Dedifferentiated amniotic fluid mesenchymal stem cell (primary cell): ENCODE results near the gene CDC16.
"Not testable (repeated sequence)": the region's sequence is repeated elsewhere in the genome, so short reads cannot be mapped to it uniquely, and the experiment has no call there.

Experiments used
- DNase-seq: peaks from one replicate; pipeline ENCODE4 v3.0.0-alpha.2; 2016; ENCODE audit errors: extremely low spot score

The CDC16 gene

DNA sequence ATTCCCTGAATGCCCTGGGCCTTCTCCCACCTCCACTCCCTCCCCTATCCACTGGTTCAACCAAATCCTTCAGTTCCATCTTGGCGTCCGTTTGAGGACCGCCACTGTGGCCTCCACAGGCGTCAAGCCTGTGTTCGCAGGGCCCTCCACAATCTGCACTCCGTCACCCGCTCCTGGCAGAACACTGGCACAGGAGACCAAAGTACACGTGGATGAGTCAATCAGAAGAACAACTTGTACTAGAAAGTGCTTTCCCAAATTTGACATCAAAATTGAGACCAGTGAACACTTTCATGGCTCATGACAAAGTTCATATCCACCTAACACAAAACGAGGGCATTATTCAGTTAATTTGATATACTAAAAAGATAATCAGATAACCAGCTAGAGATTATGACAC lies 6.5 kb upstream of the CDC16 start:
- DNase-seq, result no peak

DNA sequence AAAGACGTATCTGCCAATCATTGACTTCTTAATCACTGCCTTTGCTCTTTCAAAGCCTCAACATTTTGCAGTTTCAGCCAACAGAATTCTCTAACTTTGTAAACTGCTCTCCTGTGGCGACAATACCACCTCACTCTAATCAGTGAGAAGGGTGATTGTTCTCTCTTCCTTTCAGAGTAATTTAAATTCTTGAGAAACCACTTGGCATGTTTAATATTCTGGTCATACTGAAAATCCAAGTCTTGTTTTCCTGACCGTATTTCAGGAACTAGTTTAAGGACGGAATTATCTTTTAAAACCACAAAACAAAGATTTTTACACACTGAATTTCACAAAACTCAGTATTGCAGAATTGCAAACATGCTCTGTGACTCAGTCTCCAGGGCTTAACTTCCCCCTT lies 5.2 kb upstream of the CDC16 start:
- DNase-seq, result no peak

DNA sequence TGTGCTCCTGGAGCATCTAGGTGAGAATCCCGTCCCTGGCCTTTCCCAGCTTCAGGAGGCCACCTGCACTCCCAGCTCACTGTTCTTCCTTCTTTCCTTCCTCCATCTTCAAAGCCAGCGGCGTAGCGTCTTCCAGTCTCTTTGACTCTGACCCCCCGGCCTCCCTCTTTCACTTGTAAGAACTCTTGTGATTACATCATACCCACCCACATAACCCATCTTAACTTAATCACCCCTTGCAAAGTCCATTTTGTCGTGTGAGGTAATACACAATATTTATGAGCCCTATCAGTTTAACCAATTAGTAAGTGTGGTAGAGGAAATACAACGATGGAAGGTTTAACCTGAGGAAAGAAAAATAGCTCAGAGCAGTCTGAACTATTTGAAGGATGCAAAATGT lies 4.6 kb upstream of the CDC16 start:
- DNase-seq, result no peak

DNA sequence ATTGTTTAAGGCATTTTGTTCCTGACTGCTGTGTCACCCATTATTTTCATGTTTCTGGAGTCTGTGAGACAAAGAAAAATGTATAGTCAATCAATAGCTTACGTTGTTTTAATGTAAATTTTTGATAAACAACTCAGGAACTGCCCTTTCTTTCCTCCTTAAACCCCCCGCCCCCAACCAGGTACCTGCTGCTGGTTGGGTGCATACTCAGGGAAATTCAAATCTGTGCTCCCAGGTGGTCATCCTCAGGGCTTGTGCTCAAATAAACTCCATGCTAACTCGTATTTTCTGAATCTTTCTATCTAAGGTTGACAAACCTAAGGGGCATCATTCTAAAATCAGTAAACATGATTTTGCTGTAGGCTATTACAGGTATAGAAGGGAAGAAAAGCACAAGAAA lies 4.1 kb upstream of the CDC16 start:
- no peak for DNase-seq

DNA sequence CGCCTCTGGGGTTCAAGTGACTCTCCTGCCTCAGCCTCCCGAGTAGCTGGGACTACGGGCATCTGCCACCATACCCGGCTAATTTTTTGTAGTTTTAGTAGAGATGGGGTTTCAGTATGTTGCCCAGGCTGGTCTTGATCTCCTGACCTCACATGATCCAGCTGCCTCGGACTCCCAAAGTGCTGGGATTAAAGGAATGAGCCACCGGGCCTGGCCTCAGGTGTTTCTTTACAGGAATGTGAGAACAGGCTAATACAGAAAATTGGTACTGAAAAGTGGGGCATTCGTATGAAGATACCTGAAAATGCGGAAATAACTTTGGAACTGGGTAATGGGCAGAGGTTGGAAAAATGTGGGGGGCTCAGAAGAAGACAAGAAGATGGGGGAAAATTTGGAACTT lies 2.8 kb upstream of the CDC16 start:
- DNase-seq, result no peak

DNA sequence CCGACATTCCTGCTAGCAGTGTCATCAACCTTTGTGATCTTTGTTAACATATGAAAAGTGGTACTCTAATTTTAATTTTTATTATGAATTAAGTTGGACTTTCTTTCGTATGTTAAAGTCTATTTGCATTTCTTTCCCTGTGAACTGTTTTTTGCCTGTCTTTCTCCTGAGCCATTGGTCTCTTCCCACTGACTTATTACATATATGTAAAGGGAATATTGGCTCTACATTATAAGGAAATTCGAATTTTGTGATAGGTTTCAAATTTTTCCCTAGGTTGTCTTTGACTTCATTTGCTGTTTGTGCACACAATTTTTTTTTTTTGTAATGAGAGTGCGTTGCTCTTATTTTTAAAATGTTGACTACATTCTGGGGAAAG lies 442 bp upstream of the CDC16 start:
- DNase-seq, result no peak

DNA sequence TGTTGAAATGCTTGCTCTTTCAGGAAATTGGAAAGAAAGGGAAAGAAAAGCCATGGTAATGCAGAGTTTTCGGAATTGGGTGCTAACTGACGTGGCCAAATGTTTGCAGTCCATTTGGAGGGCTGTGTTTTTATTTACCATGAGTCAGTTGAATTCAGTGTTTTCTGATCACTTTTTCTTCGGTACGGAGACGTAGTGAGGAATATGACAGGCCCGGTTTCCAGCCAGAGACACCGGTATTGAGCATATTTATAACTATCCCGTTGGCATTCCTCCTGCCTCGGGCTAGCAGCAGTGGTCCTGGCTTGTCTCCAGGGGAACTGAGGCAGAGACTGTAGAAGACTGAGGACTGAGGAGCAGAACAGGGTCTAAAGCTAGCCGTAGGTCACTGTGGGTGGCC lies 1.0 kb downstream of the CDC16 start:
- no peak for DNase-seq

DNA sequence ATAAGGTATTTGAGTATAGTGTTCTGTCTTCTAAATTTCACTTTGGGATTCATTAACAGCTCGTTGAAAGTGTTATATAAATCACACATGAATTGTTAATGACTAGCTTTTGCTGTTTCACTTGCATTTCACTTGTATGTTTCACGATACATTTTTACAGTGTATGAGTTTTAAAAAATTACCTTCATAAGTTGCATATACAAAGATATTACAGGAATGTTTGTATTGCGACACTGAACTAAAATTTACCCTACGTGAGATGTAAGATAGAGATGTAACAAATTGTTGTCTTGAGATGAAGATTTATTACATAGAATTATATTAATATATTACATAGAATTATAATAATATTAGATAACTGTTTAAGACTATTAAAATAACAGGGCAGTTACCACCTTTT lies 1.5 kb downstream of the CDC16 start:
- DNase-seq, result no peak

DNA sequence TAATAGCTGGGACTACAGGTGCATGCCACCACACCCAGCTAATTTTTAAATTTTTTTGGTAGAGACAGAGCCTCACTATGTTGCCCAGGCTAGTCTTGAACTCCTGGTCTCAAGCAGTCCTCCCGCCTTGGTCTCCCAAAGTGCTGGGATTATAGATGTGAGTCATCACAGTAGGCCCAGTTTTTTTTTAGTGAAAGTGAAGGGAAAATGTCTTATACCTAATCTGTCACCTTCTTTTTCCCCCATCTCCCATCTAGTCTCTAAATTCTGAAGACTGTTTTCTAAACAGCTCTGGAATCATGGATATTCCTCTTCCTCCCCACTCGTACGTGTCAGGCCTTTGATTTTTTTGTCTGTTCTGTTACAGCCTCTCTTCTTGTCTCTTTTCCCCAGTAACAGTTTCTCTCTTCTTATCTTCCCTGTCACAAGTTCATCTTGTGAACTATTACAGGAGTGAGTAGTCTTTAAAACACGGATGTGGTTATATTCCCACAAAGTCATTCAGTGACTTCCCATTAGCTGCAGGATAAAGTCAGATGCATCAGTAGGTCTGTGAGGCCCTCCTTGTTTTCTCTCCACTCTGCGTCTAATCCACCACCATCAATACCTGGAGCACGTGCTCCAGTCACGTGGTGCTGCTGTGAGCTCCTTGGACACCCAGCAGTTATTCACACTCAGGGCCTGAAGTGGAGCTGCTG lies 2.9 kb downstream of the CDC16 start:
- no peak for DNase-seq

DNA sequence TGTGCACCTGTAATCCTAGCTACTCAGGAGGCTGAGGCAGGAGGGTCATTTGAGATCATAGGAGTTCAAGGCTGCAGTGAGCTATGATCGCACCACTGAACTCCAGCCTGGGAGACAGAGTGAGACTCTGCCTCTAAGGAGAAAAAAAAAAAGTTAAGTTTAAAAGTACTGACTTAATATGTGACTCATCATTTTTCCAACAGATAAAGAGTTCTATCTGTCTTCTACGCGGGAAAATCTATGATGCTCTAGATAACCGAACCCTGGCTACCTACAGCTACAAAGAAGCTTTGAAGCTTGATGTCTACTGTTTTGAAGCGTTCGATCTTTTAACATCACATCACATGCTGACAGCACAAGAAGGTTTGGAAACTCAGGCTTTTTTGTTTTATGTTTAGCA lies 7.2 kb downstream of the CDC16 start:
- DNase-seq, result no peak

DNA sequence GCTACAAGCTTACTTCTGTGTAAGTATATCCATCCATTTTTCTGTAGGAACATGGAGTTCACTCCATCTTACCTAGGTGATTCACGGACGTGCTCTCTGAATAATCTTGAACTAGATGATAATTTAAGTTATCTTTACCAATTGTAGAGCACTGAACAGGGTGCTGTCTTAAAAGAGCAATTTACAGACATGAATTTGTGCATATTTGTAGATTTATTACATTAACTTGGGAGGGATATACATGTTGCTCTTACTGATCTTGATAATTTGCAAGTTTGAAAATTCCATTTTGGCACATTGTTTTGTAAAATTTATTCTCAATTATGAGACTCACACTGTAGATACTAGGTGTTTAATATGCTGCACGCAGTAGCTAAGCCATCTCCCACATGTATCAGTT lies 9.3 kb downstream of the CDC16 start:
- DNase-seq, result no peak

DNA sequence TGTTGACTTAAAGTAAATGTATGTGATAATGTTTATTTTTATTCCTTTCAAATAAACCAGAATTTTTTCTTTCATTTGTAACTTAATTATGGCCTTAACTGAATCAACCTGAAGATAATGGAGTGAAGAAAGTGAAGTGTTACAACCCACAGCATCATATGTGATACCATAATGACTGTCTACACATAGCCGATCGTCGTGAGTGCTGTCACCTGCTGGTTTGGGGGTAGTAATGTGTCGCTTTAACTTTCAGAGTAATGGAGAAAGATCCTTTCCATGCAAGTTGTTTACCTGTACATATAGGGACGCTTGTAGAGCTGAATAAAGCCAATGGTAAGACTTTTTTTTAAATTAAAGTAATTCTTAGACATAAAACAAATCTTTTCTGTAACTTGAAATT lies 9.9 kb downstream of the CDC16 start:
- no peak for DNase-seq

DNA sequence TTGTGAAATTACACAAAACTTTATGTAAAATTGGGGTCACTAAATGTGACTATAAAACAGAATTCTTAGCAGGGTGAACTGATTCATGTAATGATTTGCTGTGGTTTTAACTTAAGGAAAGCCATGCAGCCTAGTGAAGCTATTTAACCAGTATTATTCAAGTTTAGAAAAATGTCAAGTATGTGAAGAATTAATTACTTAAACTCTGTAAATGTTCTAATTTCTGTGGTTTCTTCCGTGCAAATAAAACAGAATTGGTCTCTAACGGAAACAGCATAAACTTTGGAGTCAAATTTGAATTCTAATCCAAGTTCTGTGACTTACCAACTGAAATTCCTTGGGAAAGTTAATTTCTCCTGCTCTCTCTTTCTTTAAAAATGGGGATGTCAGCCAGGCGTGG lies 13.3 kb downstream of the CDC16 start:
- peak; percentile 49 for DNase-seq

DNA sequence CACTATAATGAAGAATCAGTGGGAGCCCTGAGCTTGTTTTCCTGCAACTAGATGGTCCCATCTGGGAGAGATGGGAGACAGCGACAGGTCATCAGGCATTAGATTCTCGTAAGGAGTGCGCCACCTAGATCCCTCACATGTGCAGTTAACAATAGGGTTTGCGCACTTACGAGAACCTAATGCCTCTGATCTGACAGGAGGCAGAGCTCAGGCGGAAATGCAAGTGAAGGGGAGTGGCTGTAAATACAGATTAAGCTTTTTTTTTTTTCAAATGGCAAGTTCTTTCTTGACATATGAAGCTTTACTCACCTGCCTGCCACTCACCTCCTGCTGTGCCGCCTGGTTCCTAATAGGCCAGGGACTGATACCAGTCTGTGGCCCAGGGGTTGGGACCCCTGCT lies 14.4 kb downstream of the CDC16 start:
- no peak for DNase-seq

DNA sequence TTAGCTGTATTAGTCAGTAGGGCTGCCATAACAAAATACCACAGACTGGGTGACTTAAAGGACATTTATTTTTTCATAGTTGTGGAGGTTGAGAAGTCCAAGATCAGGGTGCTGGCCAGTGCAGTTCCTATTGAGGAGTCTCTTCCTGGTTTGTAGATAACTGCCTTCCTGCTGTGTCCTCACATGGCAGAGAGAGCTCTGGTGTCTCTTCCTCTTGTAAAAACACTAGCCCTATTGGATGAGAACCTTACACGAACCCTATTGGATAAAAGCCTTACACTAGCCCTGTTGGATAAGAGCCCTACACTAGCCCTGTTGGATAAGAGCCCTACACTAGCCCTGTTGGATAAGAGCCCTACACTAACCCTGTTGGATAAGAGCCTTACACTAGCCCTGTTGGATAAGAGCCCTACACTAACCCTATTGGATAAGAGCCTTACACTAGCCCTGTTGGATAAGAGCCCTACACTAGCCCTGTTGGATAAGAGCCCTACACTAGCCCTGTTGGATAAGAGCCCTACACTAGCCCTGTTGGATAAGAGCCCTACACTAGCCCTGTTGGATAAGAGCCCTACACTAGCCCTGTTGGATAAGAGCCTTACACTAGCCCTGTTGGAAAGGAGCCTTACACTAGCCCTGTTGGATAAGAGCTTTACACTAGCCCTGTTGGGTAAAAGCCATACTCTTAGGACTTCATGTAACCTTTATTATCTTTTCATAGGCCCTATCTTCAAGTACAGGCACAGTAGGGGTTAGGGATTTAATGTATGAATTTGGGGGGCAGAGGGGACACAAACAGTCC lies 17.1 kb downstream of the CDC16 start:
- DNase-seq, result not testable (repeated sequence)

DNA sequence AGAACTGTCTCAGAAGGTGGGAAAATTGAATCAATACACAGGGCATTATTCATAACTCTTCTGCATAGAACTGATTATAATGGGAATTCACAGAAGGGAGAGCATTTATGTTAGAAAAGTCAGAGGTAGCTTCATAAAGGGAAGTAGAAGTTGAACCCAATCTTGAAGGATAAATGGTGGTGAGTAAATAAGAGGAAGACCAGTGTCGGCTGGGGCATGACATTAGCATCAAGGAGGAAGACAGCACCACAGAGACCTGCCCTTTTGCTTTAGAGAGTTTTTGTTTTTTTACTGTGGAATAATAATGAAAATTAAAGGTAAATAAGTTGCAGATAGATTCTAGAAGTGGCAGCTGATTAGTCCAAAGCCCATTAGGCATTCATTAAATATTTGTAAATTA lies 21.9 kb downstream of the CDC16 start:
- no peak for DNase-seq

DNA sequence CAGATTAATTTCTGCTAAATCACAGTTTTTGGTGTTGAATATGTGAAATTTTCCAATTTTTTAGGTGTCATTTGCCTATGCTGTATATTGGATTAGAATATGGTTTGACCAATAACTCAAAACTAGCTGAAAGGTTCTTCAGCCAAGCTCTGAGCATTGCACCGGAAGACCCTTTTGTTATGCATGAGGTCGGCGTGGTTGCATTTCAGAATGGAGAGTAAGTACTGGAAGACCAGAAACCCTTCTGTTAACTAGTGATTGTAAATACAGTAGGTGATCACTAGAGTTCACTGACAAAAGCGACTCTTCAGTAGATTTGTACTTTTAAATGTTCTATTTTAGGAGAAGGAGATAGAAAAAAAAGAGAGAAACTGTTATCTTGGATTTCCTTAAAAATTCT lies 22.3 kb downstream of the CDC16 start:
- DNase-seq, result no peak

DNA sequence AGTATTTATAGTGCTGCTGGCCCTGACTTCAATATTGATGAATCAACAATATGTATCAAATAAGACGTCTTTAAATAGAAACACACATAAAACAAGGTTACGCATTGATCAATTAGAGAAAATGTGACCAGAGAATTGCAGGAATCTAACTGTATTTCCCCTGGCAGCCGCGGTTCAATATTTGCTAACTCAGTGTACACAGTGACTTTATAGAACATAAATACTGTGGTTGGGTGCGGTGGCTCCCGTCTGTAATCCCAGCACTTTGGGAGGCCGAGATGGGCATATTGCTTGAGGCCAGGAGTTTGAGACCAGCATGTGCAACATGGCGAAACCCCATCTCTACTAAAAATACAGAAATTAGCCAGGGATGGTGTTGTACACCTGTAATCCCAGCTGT lies 23.9 kb downstream of the CDC16 start:
- no peak for DNase-seq

DNA sequence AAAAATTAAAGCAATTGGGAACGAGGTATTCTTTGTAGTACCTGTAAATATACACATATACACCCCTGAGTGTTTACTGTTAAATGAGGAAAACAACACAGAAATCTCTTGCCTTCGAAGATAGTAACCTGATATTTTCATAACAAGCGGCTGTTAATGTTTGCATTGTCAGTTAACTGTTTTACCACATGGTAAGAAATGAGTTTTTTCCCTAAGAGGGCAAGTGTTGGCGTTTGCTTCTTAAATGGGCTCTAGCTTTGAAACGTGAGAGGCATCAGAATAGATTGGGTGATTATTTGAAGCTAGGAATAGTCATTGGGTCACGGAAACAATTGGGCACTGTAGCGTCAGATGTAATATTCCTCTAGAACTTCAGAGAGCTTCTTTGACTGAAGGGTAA lies 24.7 kb downstream of the CDC16 start:
- DNase-seq, result no peak

DNA sequence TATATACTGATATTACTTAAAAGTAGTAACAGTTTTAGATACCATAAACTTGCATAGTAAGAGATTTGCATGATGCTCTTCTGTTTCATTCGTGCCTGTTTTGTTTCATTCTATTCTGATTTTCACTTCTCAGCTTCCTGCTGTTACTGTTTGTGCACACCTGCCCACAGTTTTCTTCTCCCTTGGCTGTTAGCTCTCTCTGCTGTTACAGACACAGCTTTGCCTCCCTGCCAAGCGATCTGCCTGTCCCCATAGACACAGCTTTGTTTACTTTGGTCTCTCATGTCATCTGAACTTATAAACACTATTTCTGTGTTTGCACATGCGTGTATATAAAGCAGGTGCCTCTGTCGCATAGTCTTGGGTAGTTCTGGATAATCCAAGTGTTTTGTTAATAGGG lies 25.3 kb downstream of the CDC16 start:
- DNase-seq, result no peak

DNA sequence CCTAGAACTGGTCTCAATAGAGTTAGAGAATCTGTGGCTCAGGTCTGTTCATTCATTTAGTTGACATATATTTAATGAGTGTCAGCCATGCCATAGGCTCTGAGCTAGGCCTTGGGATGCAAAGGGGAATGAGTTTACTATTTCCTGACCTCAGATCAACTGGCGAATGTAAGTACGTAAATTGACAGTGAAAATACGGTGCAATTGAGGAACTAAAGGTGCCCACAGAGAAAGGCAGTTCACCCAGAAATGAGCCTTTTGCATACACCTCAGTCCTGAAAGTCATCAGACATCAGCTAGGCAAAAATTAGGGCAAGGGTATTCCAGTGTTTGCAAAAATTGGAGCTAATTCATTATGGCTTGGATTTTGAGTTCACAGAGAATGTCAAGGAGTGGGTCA lies 26.1 kb downstream of the CDC16 start:
- no peak for DNase-seq

DNA sequence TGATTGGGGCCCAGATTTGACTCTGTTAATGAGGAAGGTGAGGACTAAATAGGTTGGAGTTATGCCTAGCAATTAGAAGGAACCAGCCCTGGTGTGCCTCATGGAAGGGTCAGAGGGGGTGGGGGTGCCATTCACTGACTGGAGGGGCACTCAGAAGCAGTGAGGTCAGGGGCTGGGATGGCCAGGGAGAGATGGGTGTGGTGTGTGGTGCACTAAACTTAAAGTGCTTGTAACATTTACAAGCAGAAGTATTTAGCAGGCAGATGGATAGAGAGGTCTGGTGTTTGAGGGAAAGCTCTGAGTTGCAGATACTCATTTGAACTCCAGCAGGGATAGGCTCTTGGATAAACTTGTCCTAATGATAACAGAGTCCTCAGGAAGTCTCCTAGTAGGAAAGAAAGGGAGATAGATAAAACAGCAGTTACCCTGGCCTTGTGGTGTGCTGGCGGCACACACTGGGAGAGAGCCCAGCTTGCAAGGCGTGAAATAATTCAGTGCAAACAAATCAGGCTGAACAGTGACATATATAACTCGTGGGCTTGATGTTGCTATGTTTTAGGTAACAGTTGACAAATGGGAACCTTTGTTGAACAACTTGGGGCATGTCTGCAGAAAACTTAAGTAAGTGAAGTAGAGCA lies 26.8 kb downstream of the CDC16 start:
- DNase-seq, result no peak

DNA sequence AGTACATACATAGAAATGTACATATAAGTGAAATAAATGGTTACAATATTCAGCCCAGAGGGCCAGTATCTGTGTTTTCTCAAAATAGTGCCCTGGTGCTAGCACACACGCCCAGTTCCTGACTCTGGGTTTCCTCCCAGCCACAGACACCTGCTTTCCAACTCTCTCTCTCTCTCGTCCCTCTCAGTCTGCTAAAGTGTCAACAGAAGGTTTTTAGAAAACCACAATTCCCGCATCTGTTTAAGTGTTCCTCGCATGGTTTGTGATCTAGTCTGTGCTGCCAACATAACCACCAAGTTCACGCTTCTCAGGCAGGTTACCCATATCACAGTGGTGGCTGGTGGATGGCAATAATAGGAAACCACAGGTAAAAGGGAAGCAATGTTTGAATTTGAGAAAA lies 28.9 kb downstream of the CDC16 start:
- DNase-seq, result no peak
